Fibroblast of villous mesenchyme (primary cell): ENCODE measurements around the gene SATL1. TPM values are rescaled to one million over a fixed set of nuclear protein-coding genes. Genes with fewer than 3 reads are reported as not detected.

Source experiments
- DNase-seq: peaks from one replicate; pipeline ENCODE4 v3.0.0-alpha.2; 2010; ENCODE audit warnings: low read depth
- H3K4me3 ChIP-seq: 2 replicates; pipeline ENCODE4 v1.5.1; 2011; ENCODE audit warnings: low read depth, mild to moderate bottlenecking, low read length
- total RNA-seq: library from RNA; depleted of rRNA; stranded (reverse); fragments of >200 nt; gene quantifications from 2 replicates; pipeline ENCODE4 v1.2.3, GENCODE V29; 2012
- TF ChIP-seq, protein P1 (sequence below): IDR thresholded peaks from 2 replicates; pipeline ENCODE4 v1.5.1; 2012; ENCODE audit warnings: low read depth, mild to moderate bottlenecking, low read length; ENCODE audit not compliant: insufficient read depth

The SATL1 gene
- total RNA-seq, 1 donor: not detected

DNA sequence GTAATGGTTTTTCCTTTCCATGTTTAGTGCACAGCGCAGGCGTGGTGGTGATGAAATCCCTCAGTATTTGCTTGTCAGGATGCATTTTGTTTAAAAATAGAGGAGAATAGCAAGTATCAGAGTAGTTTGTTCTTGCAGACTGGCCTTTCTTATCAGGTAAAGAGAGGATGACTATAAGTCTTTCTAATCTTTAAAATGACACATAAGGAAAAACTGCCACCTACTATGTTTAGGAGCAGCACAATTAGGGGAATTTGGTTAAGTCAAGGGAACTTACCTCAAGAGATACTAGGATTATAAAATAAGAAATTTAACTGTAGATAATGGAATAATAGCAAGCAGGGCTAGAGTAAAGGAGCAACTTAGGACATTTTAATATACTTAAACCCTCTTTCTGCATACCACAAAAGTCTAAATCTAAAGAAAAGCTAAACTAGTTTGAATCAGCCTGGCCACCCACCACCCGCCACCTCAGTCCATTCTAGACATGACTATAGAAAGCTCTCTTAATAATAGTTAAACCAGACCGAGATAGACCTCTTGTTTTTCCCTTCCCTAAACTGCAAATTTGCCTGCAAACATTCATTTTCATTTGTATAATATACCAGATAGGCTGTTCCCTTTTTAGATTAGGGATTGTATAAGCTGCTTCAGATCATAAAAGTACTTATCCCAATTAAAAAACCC, 177.9 kb downstream of the SATL1 start:
- DNase-seq: no peak
- no peak overlapping the region for H3K4me3 ChIP-seq
- TF ChIP-seq, protein P1, sequence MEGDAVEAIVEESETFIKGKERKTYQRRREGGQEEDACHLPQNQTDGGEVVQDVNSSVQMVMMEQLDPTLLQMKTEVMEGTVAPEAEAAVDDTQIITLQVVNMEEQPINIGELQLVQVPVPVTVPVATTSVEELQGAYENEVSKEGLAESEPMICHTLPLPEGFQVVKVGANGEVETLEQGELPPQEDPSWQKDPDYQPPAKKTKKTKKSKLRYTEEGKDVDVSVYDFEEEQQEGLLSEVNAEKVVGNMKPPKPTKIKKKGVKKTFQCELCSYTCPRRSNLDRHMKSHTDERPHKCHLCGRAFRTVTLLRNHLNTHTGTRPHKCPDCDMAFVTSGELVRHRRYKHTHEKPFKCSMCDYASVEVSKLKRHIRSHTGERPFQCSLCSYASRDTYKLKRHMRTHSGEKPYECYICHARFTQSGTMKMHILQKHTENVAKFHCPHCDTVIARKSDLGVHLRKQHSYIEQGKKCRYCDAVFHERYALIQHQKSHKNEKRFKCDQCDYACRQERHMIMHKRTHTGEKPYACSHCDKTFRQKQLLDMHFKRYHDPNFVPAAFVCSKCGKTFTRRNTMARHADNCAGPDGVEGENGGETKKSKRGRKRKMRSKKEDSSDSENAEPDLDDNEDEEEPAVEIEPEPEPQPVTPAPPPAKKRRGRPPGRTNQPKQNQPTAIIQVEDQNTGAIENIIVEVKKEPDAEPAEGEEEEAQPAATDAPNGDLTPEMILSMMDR: no peak

GRCh38 chrX:85052636-85053343, 190.8 kb downstream of the SATL1 start:
- peak; percentile 59 for DNase-seq
- TF ChIP-seq, protein P1: peak; percentile 33
- no peak overlapping the region for H3K4me3 ChIP-seq

- TF ChIP-seq, protein P1: no peak
- H3K4me3 ChIP-seq: no peak overlapping the region
- peak; percentile 10 for DNase-seq
Observed at GRCh38 chrX:85052205-85052604, 191.4 kb downstream of the SATL1 start.

DNA sequence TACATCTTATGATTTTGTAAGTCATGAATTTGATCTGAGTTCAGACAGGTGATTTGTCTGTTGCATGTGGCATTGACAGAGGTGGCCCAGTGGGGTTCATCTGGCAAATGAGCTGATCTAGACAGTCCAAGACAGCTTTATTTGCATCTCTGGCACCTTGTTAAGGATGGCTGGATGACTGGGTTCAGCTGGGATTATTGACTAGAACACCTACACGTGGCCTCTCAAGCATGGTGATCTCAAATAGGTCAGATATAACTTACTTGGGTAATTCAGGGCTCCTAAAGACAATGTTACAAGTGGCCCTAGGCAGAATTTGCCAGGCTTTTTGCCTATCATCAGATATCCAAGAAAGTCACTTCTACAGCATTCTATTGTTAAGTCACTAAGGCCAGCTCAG, 192.0 kb downstream of the SATL1 start:
- H3K4me3 ChIP-seq: no peak overlapping the region
- TF ChIP-seq, protein P1: no peak
- DNase-seq: no peak

Other genes with a start within 250 kb of the SATL1 start
- 7.7 and 10.4 TPM in 2 replicates for gene APOOL, start 239.9 kb downstream of the SATL1 start, total RNA-seq
- gene ZNF711, start 212 bp upstream of the SATL1 start, total RNA-seq: 0.32 and 0.86 TPM in 2 replicates
- not detected in 2 replicates for gene POF1B, start 135.9 kb upstream of the SATL1 start, total RNA-seq